Mucosa of descending colon (tissue), 3 donors: ENCODE measurements around the gene PLPP3. TPM values are rescaled to one million over a fixed set of nuclear protein-coding genes. Genes with fewer than 3 reads are reported as not detected.

Experiments used
- ATAC-seq: fragments of 200-7000 bp; cut with Tn5 transposase; one replicate; pipeline ENCODE4 v1.9.1; 2020; ENCODE audit warnings: mild to moderate bottlenecking, moderate library complexity
- DNase-seq, 3 donors: peaks; one replicate each; pipeline ENCODE4 v3.0.0-alpha.2; 2020
- H3K36me3 ChIP-seq: fragments of 200-600 bp; one replicate; pipeline ENCODE4 v1.8.0; 2021; ENCODE audit warnings: low read depth, mild to moderate bottlenecking
- H3K4me1 ChIP-seq: fragments of 200-600 bp; one replicate; pipeline ENCODE4 v1.8.0; 2021; ENCODE audit warnings: low read depth, mild to moderate bottlenecking
- H3K4me3 ChIP-seq: fragments of 200-600 bp; one replicate; pipeline ENCODE4 v1.8.0; 2021; ENCODE audit warnings: mild to moderate bottlenecking
- H3K9me3 ChIP-seq: fragments of 200-600 bp; one replicate; pipeline ENCODE4 v1.8.0; 2021; ENCODE audit warnings: mild to moderate bottlenecking
- CTCF ChIP-seq: fragments of 200-600 bp; IDR thresholded peaks from one replicate; pipeline ENCODE4 v1.8.0; 2022; ENCODE audit warnings: antibody characterized with exemption, mild to moderate bottlenecking
- intact Hi-C, 2 donors: fragments of 100-400 bp; cut with DNase I in 1 of 2; cut with micrococcal nuclease in 1 of 2; formaldehyde crosslinking; loops; one replicate each; pipeline versions ENCODE4 v1.11.0 to v1.11.1; 2022; cut with DNase I, micrococcal nuclease
- total RNA-seq, 3 donors: library from RNA; stranded (reverse); fragmentation: NEBNext Ultra II Directional in 2 of 3; extraction: Animal tissue kit (Norgen Biotek cat#: 25700) in 2 of 3; gene quantifications; one replicate each; pipeline versions ENCODE4 v1.2.1 to v1.2.4, GENCODE V29; 2021 to 2023
- donor health status: DM: no; HTN: no; CAD: no; lungs with moderate emphysema.
- donor health status: DM: no; HTN: no; CAD: no.
- donor health status: DM: no; HTN: yes; CAD: no.

PLPP3 gene
- total RNA-seq, 3 donors from 2014 or later, result 25.3 to 80.5 (median 42.3) TPM

GRCh38 chr1:56473582-56474270 lies 105.6 kb downstream of the PLPP3 start:
- no peak for ATAC-seq
- intact Hi-C loops, result no loop called here
- H3K36me3 ChIP-seq, result no peaks in the 10 kb centered on the region
- H3K9me3 ChIP-seq, result no peaks in the 10 kb centered on the region
- DNase-seq, result no peak
- H3K4me3 ChIP-seq, result no peak overlapping the region
- no peaks in the 10 kb centered on the region for H3K4me1 ChIP-seq
- TF ChIP-seq CTCF, result no peak

- TF ChIP-seq CTCF, result no peak
- Histone ChIP-seq H3K36me3 (no peaks in the 10 kb centered on the region), H3K4me3 (no peak overlapping the region), H3K9me3 (no peaks in the 10 kb centered on the region), H3K4me1 (no peaks in the 10 kb centered on the region)
- no peak for DNase-seq
- ATAC-seq, result peak; percentile 26
- intact Hi-C loops, result no loop called here
These were observed 106.5 kb downstream of the PLPP3 start for GRCh38 chr1:56472860-56473259.

- intact Hi-C loops, result no loop called here
These were observed 109.6 kb downstream of the PLPP3 start for GRCh38 chr1:56469640-56470371.

GRCh38 chr1:56468518-56468917 lies 110.8 kb downstream of the PLPP3 start:
- no peak for TF ChIP-seq CTCF
- Histone ChIP-seq H3K9me3 (no peaks in the 10 kb centered on the region), H3K36me3 (no peaks in the 10 kb centered on the region), H3K4me3 (no peak overlapping the region), H3K4me1 (no peaks in the 10 kb centered on the region)
- ATAC-seq (no peak), DNase-seq (no peak)
- intact Hi-C loops, result no loop called here

More at GRCh38 chr1:56469640-56470371, 109.6 kb downstream of the PLPP3 start:
- no peaks in the 10 kb centered on the region for H3K4me1 ChIP-seq
- no peak for TF ChIP-seq CTCF
- DNase-seq, result no peak
- H3K36me3 ChIP-seq, result no peaks in the 10 kb centered on the region
- H3K4me3 ChIP-seq, result no peak overlapping the region
- ATAC-seq, result peak; percentile 31
- H3K9me3 ChIP-seq, result no peaks in the 10 kb centered on the region

GRCh38 chr1:56466538-56466937 lies 112.8 kb downstream of the PLPP3 start:
- DNase-seq (no peak), ATAC-seq (no peak)
- Histone ChIP-seq H3K36me3 (no peaks in the 10 kb centered on the region), H3K9me3 (no peaks in the 10 kb centered on the region), H3K4me3 (no peak overlapping the region), H3K4me1 (no peaks in the 10 kb centered on the region)
- no peak for TF ChIP-seq CTCF
- intact Hi-C loops, result no loop called here
